D721Med (cell line): ENCODE measurements around the gene BIVM.

Source experiments
- DNase-seq: peaks from one replicate; pipeline ENCODE4 v3.0.0; 2011; ENCODE audit warnings: low spot score; ENCODE audit not compliant: insufficient read length
- FAIRE-seq: peaks from 2 replicates; lab custom pipeline; 2011; peaks lifted over from hg19 to GRCh38; lab: Jason Lieb, UNC
- CTCF ChIP-seq: IDR thresholded peaks from 2 replicates; pipeline ENCODE4 v1.5.1; 2012; ENCODE audit warnings: mild to moderate bottlenecking, control low read depth; ENCODE audit not compliant: insufficient read depth; ENCODE audit errors: missing control alignments

BIVM gene

GRCh38 chr13:102798581-102799425, at the start of gene BIVM, which contains the start of gene POGLUT2:
BIVM (plus strand) TSS chr13:102799119; CDS start chr13:102807268, 8,149 bp downstream.
POGLUT2 (minus strand) TSS chr13:102798976; CDS start chr13:102798670, 306 bp downstream.
- DNase-seq, result peak; percentile 80
- FAIRE-seq, result no peak

GRCh38 chr13:102751886-102752285, 47.0 kb upstream of the BIVM start:
- FAIRE-seq, result no peak
- no peak for TF ChIP-seq CTCF
- no peak for DNase-seq

More at GRCh38 chr13:102798581-102799425, at the start of gene BIVM, which contains the start of gene POGLUT2:
- TF ChIP-seq CTCF, result no peak

GRCh38 chr13:102757006-102757405, 41.9 kb upstream of the BIVM start:
- no peak for DNase-seq
- TF ChIP-seq CTCF, result no peak
- no peak for FAIRE-seq

GRCh38 chr13:102758842-102759241, 40.1 kb upstream of the BIVM start:
- TF ChIP-seq CTCF, result no peak
- DNase-seq (no peak), FAIRE-seq (no peak)

- FAIRE-seq, result no peak
- no peak for DNase-seq
- TF ChIP-seq CTCF, result no peak
Measured at GRCh38 chr13:102761071-102761470, 37.8 kb upstream of the BIVM start.

GRCh38 chr13:102763741-102764140, 35.2 kb upstream of the BIVM start:
- no peak for DNase-seq
- no peak for FAIRE-seq
- no peak for TF ChIP-seq CTCF

GRCh38 chr13:102768909-102769308, 30.0 kb upstream of the BIVM start:
- TF ChIP-seq CTCF, result no peak
- DNase-seq, result no peak
- FAIRE-seq, result no peak
